ENCODE measurements around the gene ABR.

Gene ABR

GRCh38 chr17:1165836-1166235, 13.9 kb downstream of the ABR start:
- no peak for TF ChIP-seq CTCF (IDR thresholded peaks at IDR 0.05; ENCODE audit: control insufficient read depth, extremely low read depth, insufficient read depth)
- no peak overlapping the region for H3K4me3 ChIP-seq (ENCODE audit: low read depth, low read length)
- no peak for DNase-seq (ENCODE audit: low read depth)

- H3K4me3 ChIP-seq (ENCODE audit: low read depth, low read length), result no peak overlapping the region
- TF ChIP-seq CTCF (IDR thresholded peaks at IDR 0.05; ENCODE audit: control insufficient read depth, extremely low read depth, insufficient read depth), result no peak
- DNase-seq (ENCODE audit: low read depth), result no peak
These were observed 14.7 kb downstream of the ABR start for GRCh38 chr17:1164935-1165556.

GRCh38 chr17:1162116-1162855, 17.5 kb downstream of the ABR start:
- H3K4me3 ChIP-seq (ENCODE audit: low read depth, low read length), result no peak overlapping the region
- no peak for DNase-seq (ENCODE audit: low read depth)
- no peak for TF ChIP-seq CTCF (IDR thresholded peaks at IDR 0.05; ENCODE audit: control insufficient read depth, extremely low read depth, insufficient read depth)

GRCh38 chr17:1160591-1161390, 19.0 kb downstream of the ABR start:
- H3K4me3 ChIP-seq (ENCODE audit: low read depth, low read length), result no peak overlapping the region
- DNase-seq (ENCODE audit: low read depth), result no peak

GRCh38 chr17:1159431-1160180, 20.2 kb downstream of the ABR start:
- DNase-seq (ENCODE audit: low read depth), result no peak
- no peak overlapping the region for H3K4me3 ChIP-seq (ENCODE audit: low read depth, low read length)
- no peak for TF ChIP-seq CTCF (IDR thresholded peaks at IDR 0.05; ENCODE audit: control insufficient read depth, extremely low read depth, insufficient read depth)

More at GRCh38 chr17:1160591-1161390, 19.0 kb downstream of the ABR start:
- no peak for TF ChIP-seq CTCF (IDR thresholded peaks at IDR 0.05; ENCODE audit: control insufficient read depth, extremely low read depth, insufficient read depth)

GRCh38 chr17:1158879-1159278, 20.9 kb downstream of the ABR start:
- no peak for DNase-seq (ENCODE audit: low read depth)

More at GRCh38 chr17:1158879-1159278, 20.9 kb downstream of the ABR start:
- no peak for TF ChIP-seq CTCF (IDR thresholded peaks at IDR 0.05; ENCODE audit: control insufficient read depth, extremely low read depth, insufficient read depth)
- no peak overlapping the region for H3K4me3 ChIP-seq (ENCODE audit: low read depth, low read length)

All from LNCaP clone FGC (cell line).